ENCODE measurements around the gene SLC12A5.

Gene SLC12A5

GRCh38 chr20:46104262-46104661 is 75.2 kb downstream of the SLC12A5 start:
- Histone ChIP-seq H3K27ac (no peak overlapping the region), H3K4me3 (ENCODE audit: low read depth in 1 of 2, low read length in 1 of 2) (no peak overlapping the region), H3K9me3 (no peaks in the 10 kb centered on the region), H3K4me1 (ENCODE audit: control insufficient read depth in 1 of 2, insufficient read depth in 1 of 2, low read depth in 1 of 2, low read length in 1 of 2) (no peaks in the 10 kb centered on the region), H3K36me3 (no peaks in the 10 kb centered on the region), H3K27me3 (peaks cover 99% of the 10 kb centered on the region)
- no peak for TF ChIP-seq CTCF (IDR thresholded peaks at IDR 0.05)

GRCh38 chr20:46107061-46107460 is 78.0 kb downstream of the SLC12A5 start:
- TF ChIP-seq CTCF (IDR thresholded peaks at IDR 0.05): no peak
- Histone ChIP-seq H3K27me3 (peaks cover 98% of the 10 kb centered on the region), H3K27ac (no peak overlapping the region)

GRCh38 chr20:46108435-46108841 is 79.4 kb downstream of the SLC12A5 start:
- peaks cover 99% of the 10 kb centered on the region for H3K27me3 ChIP-seq
- no peaks in the 10 kb centered on the region for H3K4me1 ChIP-seq (ENCODE audit: control insufficient read depth in 1 of 2, insufficient read depth in 1 of 2, low read depth in 1 of 2, low read length in 1 of 2)
- H3K27ac ChIP-seq: no peak overlapping the region
- no peaks in the 10 kb centered on the region for H3K9me3 ChIP-seq
- H3K4me3 ChIP-seq (ENCODE audit: low read depth in 1 of 2, low read length in 1 of 2): no peak overlapping the region
- no peak for TF ChIP-seq CTCF (IDR thresholded peaks at IDR 0.05)
- H3K36me3 ChIP-seq: no peaks in the 10 kb centered on the region

More at GRCh38 chr20:46107061-46107460, 78.0 kb downstream of the SLC12A5 start:
- H3K4me3 ChIP-seq (ENCODE audit: low read depth in 1 of 2, low read length in 1 of 2): no peak overlapping the region
- H3K4me1 ChIP-seq (ENCODE audit: control insufficient read depth in 1 of 2, insufficient read depth in 1 of 2, low read depth in 1 of 2, low read length in 1 of 2): no peaks in the 10 kb centered on the region
- H3K9me3 ChIP-seq: no peaks in the 10 kb centered on the region
- H3K36me3 ChIP-seq: no peaks in the 10 kb centered on the region

GRCh38 chr20:46108976-46109375 is 80.0 kb downstream of the SLC12A5 start:
- Histone ChIP-seq H3K4me3 (ENCODE audit: low read depth in 1 of 2, low read length in 1 of 2) (no peak overlapping the region), H3K36me3 (no peaks in the 10 kb centered on the region), H3K9me3 (no peaks in the 10 kb centered on the region), H3K4me1 (ENCODE audit: control insufficient read depth in 1 of 2, insufficient read depth in 1 of 2, low read depth in 1 of 2, low read length in 1 of 2) (no peaks in the 10 kb centered on the region), H3K27ac (no peak overlapping the region), H3K27me3 (peaks cover 99% of the 10 kb centered on the region)
- TF ChIP-seq CTCF (IDR thresholded peaks at IDR 0.05): no peak

Measured in neutrophil (primary cell).